NCI-H187 treated with DMSO at 0.1 percent for 48 hours (cell line): ENCODE results near the gene WASHC2C.
"Not testable (repeated sequence)": the region's sequence is repeated elsewhere in the genome, so short reads cannot be mapped to it uniquely, and the experiment has no call there.

Experiments
- DNase-seq: peaks from one replicate; lab custom pipeline; 2025; lab: John Stamatoyannopoulos, UW

WASHC2C gene

GRCh38 chr10:45771757-45772461, 44.8 kb downstream of the WASHC2C start:
- DNase-seq, result not testable (repeated sequence)

GRCh38 chr10:45786217-45786616, 59.2 kb downstream of the WASHC2C start:
- not testable (repeated sequence) for DNase-seq

GRCh38 chr10:45787212-45787741, 60.2 kb downstream of the WASHC2C start:
- not testable (repeated sequence) for DNase-seq

GRCh38 chr10:45789991-45790390, 62.9 kb downstream of the WASHC2C start:
- not testable (repeated sequence) for DNase-seq

GRCh38 chr10:45790694-45791426, 63.8 kb downstream of the WASHC2C start:
- not testable (repeated sequence) for DNase-seq

- DNase-seq, result not testable (repeated sequence)
Observed at GRCh38 chr10:45794761-45795160, 67.7 kb downstream of the WASHC2C start.

- not testable (repeated sequence) for DNase-seq
Observed at GRCh38 chr10:45803060-45804010, 76.3 kb downstream of the WASHC2C start.

- DNase-seq, result not testable (repeated sequence)
Observed at GRCh38 chr10:45804996-45805395, 77.9 kb downstream of the WASHC2C start.

GRCh38 chr10:45809837-45810236, 82.8 kb downstream of the WASHC2C start:
- DNase-seq, result no peak

- DNase-seq, result no peak
Observed at GRCh38 chr10:45811075-45811474, 84.0 kb downstream of the WASHC2C start.

GRCh38 chr10:45812959-45813358, 85.9 kb downstream of the WASHC2C start:
- DNase-seq, result not testable (repeated sequence)

- DNase-seq, result not testable (repeated sequence)
Observed at GRCh38 chr10:45814146-45814545, 87.1 kb downstream of the WASHC2C start.

GRCh38 chr10:45817130-45817859, 90.2 kb downstream of the WASHC2C start:
- DNase-seq, result no peak

- no peak for DNase-seq
Observed at GRCh38 chr10:45817912-45818311, 90.8 kb downstream of the WASHC2C start.

- DNase-seq, result no peak
Observed at GRCh38 chr10:45819552-45819951, 92.5 kb downstream of the WASHC2C start.

GRCh38 chr10:45820107-45820830, 93.2 kb downstream of the WASHC2C start:
- not testable (repeated sequence) for DNase-seq

- DNase-seq, result not testable (repeated sequence)
Observed at GRCh38 chr10:45822918-45823317, 95.9 kb downstream of the WASHC2C start.
